Endodermal cell (in vitro differentiated cells): ENCODE measurements around the gene MTMR8. TPM values are rescaled to one million over a fixed set of nuclear protein-coding genes. Genes with fewer than 3 reads are reported as not detected.
"Not testable (repeated sequence)": the region's sequence is repeated elsewhere in the genome, so short reads cannot be mapped to it uniquely, and the experiment has no call there.

Experiments used
- DNase-seq: peaks from one replicate; pipeline ENCODE4 v3.0.0-alpha.2; 2017
- H3K27ac ChIP-seq: 2 replicates; pipeline ENCODE4 v1.5.1; 2013; ENCODE audit warnings: mild to moderate bottlenecking, low read depth, low read length, moderate library complexity
- H3K27me3 ChIP-seq: 2 replicates; pipeline ENCODE4 v1.6.1; 2013; ENCODE audit warnings: mild to moderate bottlenecking, low read length, moderate library complexity; ENCODE audit not compliant: insufficient read depth, control insufficient read depth, poor library complexity, severe bottlenecking
- H3K36me3 ChIP-seq: 2 replicates; pipeline ENCODE4 v1.7.0; 2013; ENCODE audit warnings: mild to moderate bottlenecking, low read length, moderate library complexity; ENCODE audit not compliant: control insufficient read depth, insufficient read depth
- H3K4me1 ChIP-seq: one replicate; pipeline ENCODE4 v1.7.0; 2013; ENCODE audit warnings: low read length; ENCODE audit not compliant: control insufficient read depth, insufficient read depth
- H3K4me3 ChIP-seq: 2 replicates; pipeline ENCODE4 v1.5.1; 2013; ENCODE audit warnings: mild to moderate bottlenecking, low read length, moderate library complexity
- H3K9ac ChIP-seq: 2 replicates; pipeline ENCODE4 v1.6.1; 2013; ENCODE audit warnings: mild to moderate bottlenecking, low read length, moderate library complexity; ENCODE audit not compliant: poor library complexity, severe bottlenecking; ENCODE audit errors: extremely low read depth
- H3K9me3 ChIP-seq: 2 replicates; pipeline ENCODE4 v1.6.1; 2013; ENCODE audit warnings: mild to moderate bottlenecking, low read length, moderate library complexity; ENCODE audit not compliant: control insufficient read depth
- H3K27ac Mint-ChIP-seq: 2 replicates; pipeline ENCODE4 v1.8.0; 2020; ENCODE audit warnings: mixed read lengths
- H3K27me3 Mint-ChIP-seq: 2 replicates; pipeline ENCODE4 v1.8.0; 2021; ENCODE audit warnings: mild to moderate bottlenecking, mixed read lengths; ENCODE audit not compliant: insufficient read depth
- H3K36me3 Mint-ChIP-seq: 2 replicates; pipeline ENCODE4 v1.8.0; 2020; ENCODE audit warnings: low read depth, mixed read lengths
- H3K4me1 Mint-ChIP-seq: 2 replicates; pipeline ENCODE4 v1.8.0; 2020; ENCODE audit warnings: mixed read lengths
- H3K4me3 Mint-ChIP-seq: 2 replicates; pipeline ENCODE4 v1.8.0; 2020; ENCODE audit warnings: mild to moderate bottlenecking, moderate library complexity, mixed read lengths
- H3K9me3 Mint-ChIP-seq: 2 replicates; pipeline ENCODE4 v1.8.0; 2020; ENCODE audit warnings: mild to moderate bottlenecking, mixed read lengths
- WGBS, 2 experiments: methylation state at CpG; one replicate each; pipeline versions ENCODE4 v1.1.5 to v1.1.7; 2013; ENCODE audit warnings: missing lambda C conversion rate in 2 of 2, mixed read lengths in 1 of 2; ENCODE audit not compliant: insufficient coverage in 1 of 2, insufficient read length in 1 of 2; 5-methylcytosine and 5-hydroxymethylcytosine counted together
- total RNA-seq, 2 donors: library from RNA; stranded (reverse); fragmentation: NEBNext Ultra II Directional in 1 of 2; extraction: Animal tissue kit (Norgen Biotek cat#: 25700) in 1 of 2; gene quantifications; 2 replicates in 1 of 2; 3 replicates in 1 of 2; pipeline ENCODE4 v1.2.1, GENCODE V29; 2021
- TF ChIP-seq, protein P1 (sequence below): fragments of 200-600 bp; sonication (generic); conservative IDR thresholded peaks from 2 replicates; pipeline ENCODE4 v1.5.0; 2021; ENCODE audit warnings: antibody characterized with exemption, mild to moderate bottlenecking

The MTMR8 gene
- total RNA-seq, 2 donors from 2014 or later, result 4.0 to 4.3 TPM

DNA sequence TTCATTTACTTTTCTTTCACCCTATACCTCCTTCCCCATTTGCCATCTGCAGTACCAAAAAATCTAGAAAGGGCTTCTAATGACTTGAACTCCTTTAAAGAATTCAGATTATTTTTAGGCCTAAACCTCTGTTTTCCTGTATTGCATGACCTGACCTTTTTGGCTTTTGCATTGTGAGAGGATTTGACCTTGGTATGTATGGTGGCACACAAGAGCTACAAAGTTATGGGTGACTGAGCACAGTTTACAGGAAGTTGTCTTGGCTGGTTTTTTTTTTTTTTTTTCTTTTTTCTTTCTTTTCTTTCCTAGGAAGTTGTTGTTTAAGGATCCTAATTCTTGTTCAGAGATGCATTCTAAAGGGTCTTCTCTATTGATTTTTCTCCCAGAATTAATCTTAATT lies 32.0 kb upstream of the MTMR8 start:
- no peak overlapping the region for H3K9ac ChIP-seq
- no peaks in the 10 kb centered on the region for H3K36me3 Mint-ChIP-seq
- TF ChIP-seq, protein P1, sequence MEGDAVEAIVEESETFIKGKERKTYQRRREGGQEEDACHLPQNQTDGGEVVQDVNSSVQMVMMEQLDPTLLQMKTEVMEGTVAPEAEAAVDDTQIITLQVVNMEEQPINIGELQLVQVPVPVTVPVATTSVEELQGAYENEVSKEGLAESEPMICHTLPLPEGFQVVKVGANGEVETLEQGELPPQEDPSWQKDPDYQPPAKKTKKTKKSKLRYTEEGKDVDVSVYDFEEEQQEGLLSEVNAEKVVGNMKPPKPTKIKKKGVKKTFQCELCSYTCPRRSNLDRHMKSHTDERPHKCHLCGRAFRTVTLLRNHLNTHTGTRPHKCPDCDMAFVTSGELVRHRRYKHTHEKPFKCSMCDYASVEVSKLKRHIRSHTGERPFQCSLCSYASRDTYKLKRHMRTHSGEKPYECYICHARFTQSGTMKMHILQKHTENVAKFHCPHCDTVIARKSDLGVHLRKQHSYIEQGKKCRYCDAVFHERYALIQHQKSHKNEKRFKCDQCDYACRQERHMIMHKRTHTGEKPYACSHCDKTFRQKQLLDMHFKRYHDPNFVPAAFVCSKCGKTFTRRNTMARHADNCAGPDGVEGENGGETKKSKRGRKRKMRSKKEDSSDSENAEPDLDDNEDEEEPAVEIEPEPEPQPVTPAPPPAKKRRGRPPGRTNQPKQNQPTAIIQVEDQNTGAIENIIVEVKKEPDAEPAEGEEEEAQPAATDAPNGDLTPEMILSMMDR, result no peak
- no peak overlapping the region for H3K4me3 Mint-ChIP-seq
- no peaks in the 10 kb centered on the region for H3K27me3 ChIP-seq
- no peak for DNase-seq
- no peaks in the 10 kb centered on the region for H3K4me1 ChIP-seq
- H3K4me3 ChIP-seq, result no peak overlapping the region
- H3K27me3 Mint-ChIP-seq, result no peaks in the 10 kb centered on the region
- peaks cover 2% of the 10 kb centered on the region for H3K4me1 Mint-ChIP-seq
- peaks cover 45% of the 10 kb centered on the region for H3K9me3 Mint-ChIP-seq
- no peak overlapping the region for H3K27ac ChIP-seq
- no peak overlapping the region for H3K27ac Mint-ChIP-seq
- no peaks in the 10 kb centered on the region for H3K9me3 ChIP-seq
- H3K36me3 ChIP-seq, result no peaks in the 10 kb centered on the region

DNA sequence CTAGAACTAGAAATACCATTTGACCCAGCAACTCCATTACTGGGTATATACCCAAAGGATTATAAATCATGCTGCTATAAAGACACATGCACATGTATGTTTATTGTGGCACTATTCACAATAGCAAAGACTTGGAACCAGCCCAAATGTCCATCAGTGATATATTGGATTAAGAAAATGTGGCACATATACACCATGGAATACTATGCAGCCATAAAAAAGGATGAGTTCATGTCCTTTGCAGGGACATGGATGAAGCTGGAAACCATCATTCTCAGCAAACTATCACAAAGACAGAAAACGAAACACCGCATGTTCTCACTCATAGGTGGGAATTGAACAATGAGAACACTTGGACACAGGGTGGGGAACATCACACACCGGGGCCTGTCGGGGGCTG lies 14.5 kb upstream of the MTMR8 start:
- not testable (repeated sequence) for H3K27ac Mint-ChIP-seq, H3K27me3 Mint-ChIP-seq, H3K4me1 Mint-ChIP-seq, H3K4me3 ChIP-seq, H3K4me3 Mint-ChIP-seq, H3K9me3 ChIP-seq, H3K4me1 ChIP-seq, H3K9ac ChIP-seq, H3K27me3 ChIP-seq, DNase-seq, H3K36me3 Mint-ChIP-seq, H3K36me3 ChIP-seq, H3K27ac ChIP-seq
- 100% methylated on average over 3 of the region's 4 CpGs; no CpG with 5 or more reads in 1 of the 2 experiments for WGBS, 2 experiments
- H3K9me3 Mint-ChIP-seq, result peaks cover 63% of the 10 kb centered on the region

DNA sequence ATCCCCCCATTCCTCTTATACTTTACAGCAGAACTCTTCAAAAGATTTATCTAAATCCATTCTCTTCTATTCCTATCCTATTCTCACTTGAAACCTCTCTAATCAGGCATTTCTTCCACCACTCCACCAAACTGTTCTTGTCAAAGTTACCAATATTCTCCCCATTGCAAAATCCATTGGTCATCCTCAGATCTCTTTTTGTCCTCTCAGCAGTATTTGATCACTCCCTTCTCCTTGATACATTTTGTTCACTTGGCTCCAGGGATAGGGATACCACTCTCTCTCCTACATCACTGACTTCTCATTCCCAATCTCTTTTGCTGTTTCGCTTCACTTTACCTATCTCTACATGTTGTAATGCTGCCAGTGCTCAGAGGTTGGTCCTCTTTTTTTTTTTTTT lies 2.8 kb upstream of the MTMR8 start:
- Mint-ChIP-seq H3K4me1 (no peaks in the 10 kb centered on the region), H3K27me3 (no peaks in the 10 kb centered on the region), H3K4me3 (no peak overlapping the region), H3K9me3 (peaks cover 67% of the 10 kb centered on the region), H3K36me3 (no peaks in the 10 kb centered on the region), H3K27ac (no peak overlapping the region)
- DNase-seq, result no peak
- TF ChIP-seq, protein P1, result no peak
- Histone ChIP-seq H3K27me3 (no peaks in the 10 kb centered on the region), H3K9me3 (no peaks in the 10 kb centered on the region), H3K9ac (no peak overlapping the region), H3K27ac (no peak overlapping the region), H3K36me3 (no peaks in the 10 kb centered on the region), H3K4me3 (no peak overlapping the region), H3K4me1 (no peaks in the 10 kb centered on the region)
- 71% methylated on average over 1 of the region's 1 CpG; no CpG with 5 or more reads in 1 of the 2 experiments for WGBS, 2 experiments

DNA sequence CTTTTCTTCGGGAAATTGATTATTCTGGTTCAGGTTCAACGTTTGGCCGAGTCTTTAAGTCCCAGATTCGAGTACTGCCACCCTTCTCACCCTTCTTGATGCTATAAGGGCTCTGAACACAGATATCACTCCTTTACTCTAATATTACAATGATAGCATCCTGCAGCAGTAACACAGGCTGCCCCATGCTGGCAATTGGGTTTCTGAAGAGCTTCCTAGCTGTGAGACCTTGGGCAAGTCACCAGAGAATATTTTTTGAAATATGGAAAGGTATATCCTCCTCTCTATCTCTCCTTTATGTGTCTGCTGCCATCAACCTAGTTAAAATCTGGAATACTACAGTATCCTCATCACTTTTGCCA lies 297 bp upstream of the MTMR8 start:
- Mint-ChIP-seq H3K4me1 (no peaks in the 10 kb centered on the region), H3K9me3 (peaks cover 68% of the 10 kb centered on the region), H3K27ac (no peak overlapping the region), H3K4me3 (peak overlapping the region; percentile 75), H3K27me3 (no peaks in the 10 kb centered on the region), H3K36me3 (no peaks in the 10 kb centered on the region)
- H3K27ac ChIP-seq, result no peak overlapping the region
- no peak for DNase-seq
- peak overlapping the region; percentile 86 for H3K4me3 ChIP-seq
- no peaks in the 10 kb centered on the region for H3K4me1 ChIP-seq
- H3K27me3 ChIP-seq, result no peaks in the 10 kb centered on the region
- TF ChIP-seq, protein P1, result no peak
- no peak overlapping the region for H3K9ac ChIP-seq
- no peaks in the 10 kb centered on the region for H3K36me3 ChIP-seq
- H3K9me3 ChIP-seq, result no peaks in the 10 kb centered on the region
- 2% methylated on average over 4 of the region's 4 CpGs; no CpG with 5 or more reads in 1 of the 2 experiments for WGBS, 2 experiments
